CD4-positive, alpha-beta T cell (primary cell): Measurements from ENCODE around the gene TAAR5. TPM values are rescaled to one million over a fixed set of nuclear protein-coding genes. Genes with fewer than 3 reads are reported as not detected.

ENCODE experiments used
- ATAC-seq: fragments of 200-7000 bp; cut with Tn5 transposase; one replicate; pipeline ENCODE4 v1.10.0; 2022; ENCODE audit warnings: mild to moderate bottlenecking; ENCODE audit not compliant: poor library complexity
- CTCF ChIA-PET: fragments of 350-600 bp; sonication (Branson Sonifier 250); formaldehyde crosslinking; loops from one replicate; lab custom pipeline; 2021; ENCODE audit warnings: antibody characterized with exemption, inconsistent platforms; lab: Charles Lee
- POLR2A ChIA-PET: fragments of 350-600 bp; sonication (Branson Sonifier 250); formaldehyde crosslinking; loops from one replicate; lab custom pipeline; 2021; ENCODE audit warnings: antibody characterized with exemption, inconsistent platforms; lab: Charles Lee
- DNase-seq, 14 experiments: peaks; one replicate each; pipeline ENCODE4 v3.0.0-alpha.2; 2013 to 2020; ENCODE audit warnings: mixed read lengths in 2 of 14
- H3K27ac ChIP-seq, 2 donors: one replicate each; pipeline versions ENCODE4 v1.5.1 to v1.7.0; 2013; ENCODE audit warnings: low read length in 2 of 2, low read depth in 1 of 2, mild to moderate bottlenecking in 1 of 2
- H3K27me3 ChIP-seq, 2 experiments: 1 replicate in 1 of 2; 2 replicates in 1 of 2; pipeline versions ENCODE4 v1.6.1 to v1.7.0; 2013; ENCODE audit warnings: low read length in 2 of 2, control low read depth in 1 of 2, mild to moderate bottlenecking in 1 of 2, moderate library complexity in 1 of 2; ENCODE audit not compliant: insufficient read depth in 2 of 2, control insufficient read depth in 1 of 2
- H3K36me3 ChIP-seq: one replicate; pipeline ENCODE4 v1.6.1; 2013; ENCODE audit warnings: low read length, control low read depth; ENCODE audit not compliant: insufficient read depth
- H3K4me1 ChIP-seq: one replicate; pipeline ENCODE4 v1.6.1; 2013; ENCODE audit warnings: low read length, control low read depth; ENCODE audit not compliant: insufficient read depth
- H3K4me3 ChIP-seq: one replicate; pipeline ENCODE4 v1.5.1; 2013; ENCODE audit warnings: mild to moderate bottlenecking, low read length, moderate library complexity
- H3K9me3 ChIP-seq, 2 experiments: 1 replicate in 1 of 2; 2 replicates in 1 of 2; pipeline versions ENCODE4 v1.6.1 to v1.7.0; 2013; ENCODE audit warnings: low read length in 2 of 2, mild to moderate bottlenecking in 2 of 2, control low read depth in 1 of 2, moderate library complexity in 1 of 2; ENCODE audit not compliant: control insufficient read depth in 1 of 2, insufficient read depth in 1 of 2
- H3K27ac Mint-ChIP-seq: one replicate; pipeline ENCODE4 v1.8.0; 2020; ENCODE audit warnings: mixed read lengths
- H3K27me3 Mint-ChIP-seq: one replicate; pipeline ENCODE4 v1.8.0; 2021; ENCODE audit warnings: mixed read lengths
- H3K36me3 Mint-ChIP-seq: one replicate; pipeline ENCODE4 v1.8.0; 2021; ENCODE audit warnings: low read depth, mixed read lengths
- H3K4me1 Mint-ChIP-seq: one replicate; pipeline ENCODE4 v1.8.0; 2021; ENCODE audit warnings: low read depth, mixed read lengths
- H3K4me3 Mint-ChIP-seq: one replicate; pipeline ENCODE4 v1.8.0; 2020; ENCODE audit warnings: mild to moderate bottlenecking, mixed read lengths
- H3K9me3 Mint-ChIP-seq: one replicate; pipeline ENCODE4 v1.8.0; 2020; ENCODE audit warnings: mixed read lengths
- CTCF ChIP-seq: fragments of 200-600 bp; IDR thresholded peaks from one replicate; pipeline ENCODE4 v1.8.0; 2022; ENCODE audit warnings: antibody characterized with exemption, mild to moderate bottlenecking
- intact Hi-C, 2 experiments: fragments of 100-400 bp; cut with DNase I in 1 of 2; cut with micrococcal nuclease in 1 of 2; formaldehyde crosslinking; loops; one replicate each; pipeline versions ENCODE4 v1.15.1 to v1.9.0; 2023 to 2025; cut with DNase I, micrococcal nuclease
- total RNA-seq, 174 experiments: library from RNA in 2 of 174; stranded (reverse) in 2 of 174; gene quantifications; one replicate each; pipeline ENCODE4 v1.2.3 and lab custom pipeline; 2021 to 2026

The TAAR5 gene
- total RNA-seq, 2 experiments from 2014 or later: not detected

- Mint-ChIP-seq H3K27me3 (peaks cover 38% of the 10 kb centered on the region), H3K27ac (no peak overlapping the region), H3K36me3 (no peaks in the 10 kb centered on the region), H3K4me1 (no peaks in the 10 kb centered on the region), H3K9me3 (no peaks in the 10 kb centered on the region), H3K4me3 (no peak overlapping the region)
- peaks cover 0 to 12% of the 10 kb centered on the region in 2 experiments for H3K27me3 ChIP-seq
- no peaks in the 10 kb centered on the region for H3K36me3 ChIP-seq
- no peaks in the 10 kb centered on the region for H3K9me3 ChIP-seq
- DNase-seq: no peak
- intact Hi-C loops: no loop called here
- H3K4me1 ChIP-seq: no peaks in the 10 kb centered on the region
- ChIA-PET CTCF (no interaction called here), POLR2A (no interaction called here)
- no peak for TF ChIP-seq CTCF
- no peak overlapping the region for H3K27ac ChIP-seq
- no peak for ATAC-seq
- H3K4me3 ChIP-seq: no peak overlapping the region
Observed at GRCh38 chr6:132569170-132569569, 20.4 kb downstream of the TAAR5 start.

- Histone ChIP-seq H3K27me3 (peaks cover 0 to 9% of the 10 kb centered on the region in 2 experiments), H3K4me3 (no peak overlapping the region), H3K4me1 (no peaks in the 10 kb centered on the region), H3K36me3 (no peaks in the 10 kb centered on the region), H3K27ac (no peak overlapping the region), H3K9me3 (no peaks in the 10 kb centered on the region)
- Mint-ChIP-seq H3K36me3 (no peaks in the 10 kb centered on the region), H3K9me3 (no peaks in the 10 kb centered on the region), H3K4me3 (no peak overlapping the region), H3K27ac (no peak overlapping the region), H3K27me3 (peaks cover 34% of the 10 kb centered on the region), H3K4me1 (no peaks in the 10 kb centered on the region)
- POLR2A ChIA-PET: no interaction called here
- intact Hi-C loops: no loop called here
- no peak for TF ChIP-seq CTCF
- CTCF ChIA-PET: no interaction called here
- DNase-seq (no peak), ATAC-seq (no peak)
Observed at GRCh38 chr6:132568611-132569010, 20.9 kb downstream of the TAAR5 start.

GRCh38 chr6:132567566-132567965 is 22.0 kb downstream of the TAAR5 start:
- H3K27ac ChIP-seq: no peak overlapping the region
- no peak for TF ChIP-seq CTCF
- Mint-ChIP-seq H3K27ac (no peak overlapping the region), H3K27me3 (peaks cover 34% of the 10 kb centered on the region), H3K4me1 (no peaks in the 10 kb centered on the region), H3K4me3 (no peak overlapping the region), H3K9me3 (no peaks in the 10 kb centered on the region), H3K36me3 (no peaks in the 10 kb centered on the region)
- CTCF ChIA-PET: no interaction called here
- no peaks in the 10 kb centered on the region for H3K4me1 ChIP-seq
- H3K9me3 ChIP-seq: no peaks in the 10 kb centered on the region
- no peak for DNase-seq
- POLR2A ChIA-PET: no interaction called here
- intact Hi-C loops: no loop called here
- no peaks in the 10 kb centered on the region for H3K36me3 ChIP-seq
- H3K27me3 ChIP-seq: peaks cover 0 to 13% of the 10 kb centered on the region in 2 experiments
- no peak for ATAC-seq
- H3K4me3 ChIP-seq: no peak overlapping the region
